ENCODE data around the gene YWHAB. TPM values are rescaled to one million over a fixed set of nuclear protein-coding genes. Genes with fewer than 3 reads are reported as not detected.

Gene YWHAB
- total RNA-seq, 1 experiment from 2014 or later = 95.5 TPM

DNA sequence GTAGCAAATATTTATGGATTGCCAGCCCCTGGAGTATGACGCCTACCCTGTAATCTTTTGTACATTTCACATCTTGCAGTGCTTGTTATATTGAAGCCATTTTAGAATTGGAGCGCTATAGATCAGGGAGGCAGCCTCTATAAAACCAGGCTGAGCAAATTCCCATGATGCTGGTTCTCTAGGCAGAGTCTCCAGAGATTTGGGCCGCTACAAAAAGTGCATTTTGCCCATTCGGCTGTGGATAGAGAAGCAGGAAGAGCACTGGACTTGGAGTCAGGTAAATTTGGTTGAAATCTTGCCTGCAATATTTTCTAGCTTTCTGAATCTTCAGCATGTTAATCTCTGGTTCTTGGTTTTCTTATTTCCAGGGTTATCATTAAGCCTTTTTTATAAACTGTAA is 2.0 kb downstream of the YWHAB start:
- Histone ChIP-seq H3K27ac (no peak overlapping the region), H3K36me3 (peaks cover 59% of the 10 kb centered on the region), H3K4me1 (replicated peaks) (peaks cover 15% of the 10 kb centered on the region), H3K4me3 (peak overlapping the region; percentile 93), H3K27me3 (replicated peaks) (no peaks in the 10 kb centered on the region), H3K9me3 (replicated peaks) (no peaks in the 10 kb centered on the region)
- DNase-seq (ENCODE audit: low read depth in 1 of 2, low spot score in 2 of 2) = no peak

DNA sequence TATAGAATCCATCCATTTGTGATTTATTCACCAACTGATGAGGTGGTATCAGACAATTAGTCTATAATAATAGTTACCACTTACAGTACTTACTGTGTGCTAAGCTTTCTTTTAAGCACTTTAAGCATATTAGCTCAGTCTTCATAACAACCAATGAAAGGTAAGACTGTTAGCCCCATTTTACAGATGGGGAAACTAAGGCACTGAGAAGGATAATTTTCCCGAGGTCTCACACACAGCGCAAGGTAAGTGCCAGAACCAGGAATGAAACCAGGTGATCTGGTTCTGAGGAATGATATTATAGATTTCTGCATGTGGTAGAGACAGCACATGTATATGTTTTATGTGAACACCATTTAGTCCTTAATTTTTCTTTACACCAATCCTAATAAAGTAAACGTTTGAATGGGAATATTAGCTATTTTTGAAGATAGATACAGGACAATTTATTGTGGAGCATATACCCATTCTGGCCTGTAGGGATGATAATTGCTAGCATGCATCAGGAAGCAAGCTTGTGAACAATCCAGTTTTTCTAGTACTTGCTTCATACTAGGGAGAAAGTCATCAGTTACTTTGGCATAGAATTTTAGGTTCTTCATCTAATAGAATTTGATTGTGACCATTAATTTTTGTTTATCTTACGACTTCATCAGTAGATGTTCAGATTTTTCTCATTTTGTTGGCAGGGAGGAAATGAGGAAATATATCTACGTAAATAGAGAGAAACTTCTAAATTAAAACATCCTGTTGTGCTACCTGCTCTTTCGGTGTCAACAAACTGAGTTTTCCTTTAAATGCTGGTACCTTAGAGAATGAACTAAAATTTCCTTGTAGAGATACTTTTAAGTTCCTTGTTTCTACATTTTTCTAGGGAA is 3.0 kb downstream of the YWHAB start:
- Histone ChIP-seq H3K27ac (no peak overlapping the region), H3K4me3 (no peak overlapping the region), H3K36me3 (peaks cover 62% of the 10 kb centered on the region), H3K9me3 (replicated peaks) (no peaks in the 10 kb centered on the region), H3K27me3 (replicated peaks) (no peaks in the 10 kb centered on the region), H3K4me1 (replicated peaks) (peaks cover 15% of the 10 kb centered on the region)
- DNase-seq (ENCODE audit: low read depth in 1 of 2, low spot score in 2 of 2) = no peak

DNA sequence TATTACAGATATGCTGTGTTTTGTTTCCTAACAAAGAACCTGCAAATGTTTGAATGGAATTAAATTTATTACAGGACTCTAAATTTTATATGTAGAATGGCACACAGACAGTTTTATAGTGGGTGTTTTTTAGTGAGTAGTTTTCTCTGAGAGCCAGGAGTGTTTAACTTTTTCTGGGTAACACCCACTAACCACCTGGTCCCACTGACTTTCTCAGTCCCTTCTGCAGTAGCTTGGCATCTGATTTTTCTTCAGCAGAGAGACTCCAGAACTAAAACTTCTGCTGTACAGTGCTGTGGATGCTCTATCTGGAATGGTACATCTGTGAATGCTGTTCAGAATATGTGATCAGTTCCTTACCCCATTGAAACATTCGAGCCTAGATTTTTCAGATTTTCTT is 6.3 kb downstream of the YWHAB start:
- peaks cover 8% of the 10 kb centered on the region for H3K4me1 ChIP-seq (replicated peaks)
- no peaks in the 10 kb centered on the region for H3K27me3 ChIP-seq (replicated peaks)
- H3K36me3 ChIP-seq = peaks cover 68% of the 10 kb centered on the region
- no peaks in the 10 kb centered on the region for H3K9me3 ChIP-seq (replicated peaks)
- no peak overlapping the region for H3K27ac ChIP-seq
- H3K4me3 ChIP-seq = no peak overlapping the region
- DNase-seq (ENCODE audit: low read depth in 1 of 2, low spot score in 2 of 2) = no peak

DNA sequence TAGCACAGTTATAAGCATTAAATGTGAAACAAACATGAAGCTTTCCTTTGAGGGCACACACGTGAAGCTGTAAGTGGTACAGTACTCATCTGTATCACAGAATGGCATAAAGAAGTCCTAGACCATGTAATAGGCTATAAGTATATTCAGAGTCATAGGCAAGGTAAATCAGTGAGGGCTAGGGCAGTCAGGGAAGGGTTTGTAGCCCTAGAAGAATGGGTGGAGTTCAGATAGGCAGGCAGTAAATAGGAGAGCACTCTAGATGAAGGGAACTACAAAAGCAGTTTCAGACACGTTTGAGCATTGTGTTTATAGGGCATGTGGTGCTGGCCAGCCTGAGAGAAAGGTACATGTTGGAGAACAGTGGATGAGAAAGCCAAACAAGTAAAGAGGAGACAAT is 9.5 kb downstream of the YWHAB start:
- Histone ChIP-seq H3K4me3 (no peak overlapping the region), H3K27ac (no peak overlapping the region), H3K36me3 (peaks cover 47% of the 10 kb centered on the region), H3K4me1 (replicated peaks) (no peaks in the 10 kb centered on the region), H3K9me3 (replicated peaks) (no peaks in the 10 kb centered on the region), H3K27me3 (replicated peaks) (no peaks in the 10 kb centered on the region)
- DNase-seq (ENCODE audit: low read depth in 1 of 2, low spot score in 2 of 2) = no peak

DNA sequence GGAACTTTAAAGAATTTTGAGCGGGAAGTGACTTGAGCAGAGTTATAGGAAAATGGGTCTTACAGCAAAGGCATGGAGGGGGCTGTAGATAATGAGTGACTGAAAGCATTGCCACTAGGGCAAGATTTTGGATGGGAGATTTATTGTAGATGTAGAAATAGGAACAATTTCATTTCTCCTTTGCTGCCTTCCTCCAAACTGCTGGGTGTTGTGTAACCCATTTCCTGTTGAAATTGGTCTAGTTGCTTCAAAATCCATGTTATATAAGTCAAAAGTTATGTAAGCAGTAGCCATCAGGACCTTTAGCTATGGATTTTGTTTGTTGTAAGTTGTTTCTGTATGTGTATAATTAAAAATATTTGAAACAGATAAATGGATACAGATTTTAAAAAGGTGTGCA is 11.1 kb downstream of the YWHAB start:
- Histone ChIP-seq H3K9me3 (replicated peaks) (no peaks in the 10 kb centered on the region), H3K36me3 (peaks cover 53% of the 10 kb centered on the region), H3K4me3 (no peak overlapping the region), H3K4me1 (replicated peaks) (no peaks in the 10 kb centered on the region), H3K27me3 (replicated peaks) (no peaks in the 10 kb centered on the region), H3K27ac (no peak overlapping the region)
- DNase-seq (ENCODE audit: low read depth in 1 of 2, low spot score in 2 of 2) = no peak

DNA sequence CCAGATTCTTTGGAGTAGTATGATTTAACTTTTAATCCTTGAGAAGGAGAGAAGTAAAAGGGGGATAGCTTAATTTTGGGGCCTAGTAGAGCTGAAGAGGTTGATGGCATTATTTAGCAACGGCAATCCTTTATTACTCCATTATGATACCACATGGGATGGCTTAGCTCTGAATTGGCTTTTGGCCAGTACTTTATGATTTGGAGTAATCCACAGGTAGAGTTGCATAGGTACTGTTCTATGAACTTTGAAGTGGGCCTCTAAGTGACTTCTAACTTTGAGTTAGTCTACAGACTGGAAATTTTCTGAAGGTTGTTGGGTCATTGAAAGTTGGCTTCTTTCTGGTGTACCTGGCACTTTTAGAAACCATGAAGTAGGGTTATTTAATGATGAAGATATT is 11.6 kb downstream of the YWHAB start:
- no peak for DNase-seq (ENCODE audit: low read depth in 1 of 2, low spot score in 2 of 2)
- Histone ChIP-seq H3K27ac (no peak overlapping the region), H3K36me3 (peaks cover 53% of the 10 kb centered on the region), H3K9me3 (replicated peaks) (no peaks in the 10 kb centered on the region), H3K27me3 (replicated peaks) (no peaks in the 10 kb centered on the region), H3K4me1 (replicated peaks) (no peaks in the 10 kb centered on the region), H3K4me3 (no peak overlapping the region)

DNA sequence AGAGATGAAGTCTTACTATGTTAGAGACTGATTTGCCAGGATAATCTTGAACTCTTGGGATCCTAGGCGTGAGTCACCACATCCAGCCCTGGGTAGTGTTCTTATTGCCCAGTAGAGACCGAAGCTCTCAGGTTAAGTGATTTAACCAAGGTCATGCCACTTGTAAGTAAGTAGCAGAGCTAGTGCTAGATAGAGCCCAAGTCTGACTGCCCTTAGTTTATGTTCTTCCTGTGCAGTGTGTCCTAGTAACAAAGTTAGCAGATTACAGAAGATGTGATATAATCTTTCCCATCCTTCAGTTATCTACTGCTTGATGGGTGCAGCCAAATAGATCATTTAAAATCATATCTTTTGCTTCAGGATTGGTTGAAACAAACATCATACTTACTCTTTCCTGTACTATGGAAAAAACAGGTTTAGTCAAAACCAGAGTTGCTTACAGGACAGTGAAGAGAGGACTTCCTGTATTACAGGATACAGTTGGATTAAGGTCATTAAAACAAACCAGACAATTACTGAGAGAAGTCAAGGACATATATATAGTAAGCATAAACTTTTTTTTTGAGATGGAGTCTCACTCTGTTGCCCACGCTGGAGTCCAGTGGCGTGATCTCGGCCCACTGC is 14.8 kb downstream of the YWHAB start:
- H3K4me1 ChIP-seq (replicated peaks) = no peaks in the 10 kb centered on the region
- no peak for DNase-seq (ENCODE audit: low read depth in 1 of 2, low spot score in 2 of 2)
- no peaks in the 10 kb centered on the region for H3K27me3 ChIP-seq (replicated peaks)
- peaks cover 70% of the 10 kb centered on the region for H3K36me3 ChIP-seq
- H3K9me3 ChIP-seq (replicated peaks) = no peaks in the 10 kb centered on the region
- no peak overlapping the region for H3K4me3 ChIP-seq
- no peak overlapping the region for H3K27ac ChIP-seq

DNA sequence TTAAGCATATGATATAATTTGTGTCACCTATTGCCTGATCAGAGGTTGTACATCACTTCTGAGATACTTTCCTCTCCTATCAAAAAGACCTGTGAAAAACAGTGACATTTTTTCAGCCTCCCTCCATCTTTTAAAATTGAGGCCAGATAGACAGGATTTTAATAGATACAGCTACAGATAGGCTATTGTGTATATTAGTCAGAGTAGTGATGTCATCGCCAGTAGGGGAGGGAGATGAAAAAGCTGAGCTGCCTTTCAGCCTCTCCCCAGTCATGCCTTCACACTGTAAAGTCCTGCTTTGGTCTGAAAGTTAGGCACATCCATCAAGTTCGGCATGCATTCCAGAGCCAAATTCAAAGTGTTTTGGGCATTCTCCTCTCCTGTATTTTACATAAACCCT is 16.5 kb downstream of the YWHAB start:
- Histone ChIP-seq H3K27me3 (replicated peaks) (no peaks in the 10 kb centered on the region), H3K36me3 (peaks cover 80% of the 10 kb centered on the region), H3K27ac (no peak overlapping the region), H3K4me3 (no peak overlapping the region), H3K4me1 (replicated peaks) (no peaks in the 10 kb centered on the region), H3K9me3 (replicated peaks) (no peaks in the 10 kb centered on the region)
- no peak for DNase-seq (ENCODE audit: low read depth in 1 of 2, low spot score in 2 of 2)

DNA sequence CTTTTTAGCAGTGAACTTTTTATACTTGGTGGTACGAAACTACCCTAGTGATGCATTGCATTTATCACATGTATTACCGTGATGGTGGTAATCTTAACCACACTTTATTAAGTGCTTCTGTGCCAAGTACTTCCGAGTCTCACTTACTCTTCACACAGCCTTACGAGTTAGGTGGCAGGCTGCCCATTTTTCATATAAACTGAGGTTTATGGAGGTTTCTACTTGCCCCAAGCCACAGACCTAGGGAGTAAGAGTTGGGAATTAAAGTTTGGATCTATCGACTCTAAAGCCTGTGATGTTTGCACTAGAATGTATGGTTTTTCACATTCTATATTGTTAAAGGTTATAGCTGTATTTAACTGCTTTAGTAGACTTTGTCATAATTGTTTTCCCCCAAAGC is 18.9 kb downstream of the YWHAB start:
- H3K9me3 ChIP-seq (replicated peaks) = no peaks in the 10 kb centered on the region
- no peaks in the 10 kb centered on the region for H3K27me3 ChIP-seq (replicated peaks)
- H3K27ac ChIP-seq = no peak overlapping the region
- H3K36me3 ChIP-seq = peaks cover 90% of the 10 kb centered on the region
- no peak for DNase-seq (ENCODE audit: low read depth in 1 of 2, low spot score in 2 of 2)
- no peak overlapping the region for H3K4me3 ChIP-seq
- H3K4me1 ChIP-seq (replicated peaks) = peaks cover 2% of the 10 kb centered on the region; the same call in 1 of the 2 replicates

DNA sequence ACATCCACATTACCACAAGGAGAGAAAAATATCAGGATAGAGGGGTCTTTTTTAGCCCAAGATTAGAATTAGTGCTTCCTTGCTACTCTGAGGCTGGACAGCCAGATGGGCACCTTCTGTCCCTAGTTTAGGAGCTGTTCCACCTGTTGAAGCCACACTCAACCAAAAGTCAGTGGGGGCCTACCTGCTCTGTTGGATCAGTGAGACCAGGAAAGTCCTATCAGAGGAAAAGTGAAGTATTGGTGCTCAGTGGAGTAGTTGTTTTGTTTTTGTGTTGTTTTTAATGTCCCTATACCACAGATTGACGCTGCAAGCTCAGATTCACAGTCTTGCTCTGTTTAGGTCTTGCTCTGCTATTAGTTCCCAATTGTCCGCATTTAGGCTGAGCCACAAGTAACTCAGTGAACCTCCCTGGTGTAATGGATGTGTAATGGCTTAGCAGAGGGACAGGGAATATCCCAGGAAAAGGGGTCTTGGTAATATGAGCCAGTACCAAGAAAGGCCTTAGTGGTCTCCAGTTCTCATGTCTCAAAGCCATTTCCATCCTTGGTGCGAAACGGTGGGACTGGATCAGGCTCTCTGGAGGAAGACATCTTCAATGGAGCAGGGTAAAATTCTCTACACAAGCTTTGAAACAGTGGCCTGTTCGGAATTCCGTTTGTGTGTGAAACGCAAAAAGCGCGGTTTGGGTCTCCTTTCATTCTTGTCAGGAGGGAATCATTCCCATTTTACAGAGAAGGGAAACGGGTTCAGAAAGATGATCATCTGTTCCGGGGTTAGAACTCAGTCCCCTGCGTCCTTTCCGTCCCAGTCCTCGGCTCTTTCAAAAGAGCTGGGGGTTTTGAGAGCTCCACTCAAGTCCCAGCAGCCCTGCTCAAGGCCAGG is 23.7 kb downstream of the YWHAB start:
- peak in 1 of 2 experiments; percentile 29 for DNase-seq (ENCODE audit: low read depth in 1 of 2, low spot score in 2 of 2)
- Histone ChIP-seq H3K9me3 (replicated peaks) (no peaks in the 10 kb centered on the region), H3K27me3 (replicated peaks) (no peaks in the 10 kb centered on the region), H3K4me3 (peak overlapping the region; percentile 75), H3K36me3 (peaks cover 56% of the 10 kb centered on the region), H3K27ac (no peak overlapping the region), H3K4me1 (replicated peaks) (peaks cover 16% of the 10 kb centered on the region)

DNA sequence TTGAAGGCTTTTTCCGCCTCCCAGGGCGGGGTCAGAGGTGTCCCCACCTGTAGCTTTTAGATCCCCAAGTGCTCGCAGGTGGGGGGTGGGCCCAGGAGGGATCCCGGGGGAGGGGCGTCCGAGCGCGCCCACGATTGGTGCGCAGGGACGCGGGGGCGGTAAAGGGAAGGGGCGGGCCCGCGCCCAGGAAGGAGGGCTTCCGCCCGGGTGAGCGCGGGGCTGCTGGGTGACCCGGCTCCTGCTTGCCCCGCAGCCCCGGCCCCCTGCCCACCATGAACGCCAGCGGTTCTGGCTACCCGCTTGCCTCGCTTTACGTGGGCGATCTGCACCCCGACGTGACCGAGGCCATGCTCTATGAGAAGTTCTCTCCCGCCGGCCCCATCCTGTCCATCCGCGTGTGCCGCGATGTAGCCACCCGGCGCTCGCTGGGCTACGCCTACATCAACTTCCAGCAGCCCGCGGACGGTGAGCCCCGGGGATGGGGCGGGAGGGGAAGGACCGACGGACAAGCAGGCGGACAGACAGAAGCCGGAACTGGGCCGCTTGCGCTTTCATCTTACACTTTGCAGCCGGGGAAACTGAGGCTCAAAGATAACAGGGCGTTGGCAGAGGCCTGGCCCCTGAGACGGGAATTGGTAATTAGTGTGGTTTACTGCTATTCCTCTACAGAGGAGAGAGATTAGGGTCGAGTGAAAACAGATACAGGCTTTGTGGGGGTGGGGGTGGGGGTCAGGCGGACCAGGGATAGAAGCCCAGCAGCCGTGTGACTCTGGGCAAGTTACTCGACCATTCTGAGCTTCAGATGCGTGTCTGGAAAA is 24.6 kb downstream of the YWHAB start, which contains the start of gene PABPC1L:
TSS of gene PABPC1L (plus strand) at position 189 of the 818 bp plus-strand sequence. CDS start at position 273, 84 bp downstream.
- Histone ChIP-seq H3K9me3 (replicated peaks) (no peaks in the 10 kb centered on the region), H3K27ac (0 out of 2 replicates have a peak within 1 kb of the TSS, but pooled peaks have one; percentile 22), H3K27me3 (replicated peaks) (no peaks in the 10 kb centered on the region), H3K4me1 (replicated peaks) (peaks cover 16% of the 10 kb centered on the region), H3K36me3 (peaks cover 56% of the 10 kb centered on the region), H3K4me3 (peak within 1 kb of the TSS; percentile 75)
- DNase-seq (ENCODE audit: low read depth in 1 of 2, low spot score in 2 of 2) = peak; percentile 66 to 72

DNA sequence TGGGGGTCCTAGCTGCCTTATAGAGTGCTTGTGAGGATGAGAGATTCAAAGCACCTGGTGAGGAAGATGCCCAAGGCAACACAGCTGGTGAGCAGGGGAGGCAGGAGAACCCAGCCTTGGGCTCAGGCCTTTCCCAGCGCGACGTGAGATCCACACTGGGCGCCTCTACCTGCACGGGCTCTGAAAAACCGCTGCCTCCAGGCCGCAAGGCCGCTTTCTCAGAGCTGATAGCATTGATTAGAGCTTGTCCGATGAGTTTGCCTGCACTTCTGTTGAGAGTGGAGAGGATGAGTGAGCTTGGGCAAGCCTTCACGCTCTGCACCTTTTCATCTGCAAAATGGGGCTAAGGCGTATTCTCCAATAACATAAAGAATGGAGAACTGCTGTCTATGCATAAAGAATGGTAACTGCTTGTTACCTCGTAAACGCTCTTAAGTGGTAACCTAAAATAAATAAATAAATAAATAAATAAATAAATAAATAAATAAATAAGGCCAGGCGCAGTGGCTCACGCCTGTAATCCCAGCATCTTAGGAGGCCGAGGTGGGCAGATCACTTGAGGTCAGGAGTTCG is 25.3 kb downstream of the YWHAB start:
- Histone ChIP-seq H3K36me3 (peaks cover 51% of the 10 kb centered on the region), H3K9me3 (replicated peaks) (no peaks in the 10 kb centered on the region), H3K4me3 (peak overlapping the region; percentile 75), H3K27me3 (replicated peaks) (no peaks in the 10 kb centered on the region), H3K4me1 (replicated peaks) (peaks cover 16% of the 10 kb centered on the region), H3K27ac (no peak overlapping the region)
- no peak for DNase-seq (ENCODE audit: low read depth in 1 of 2, low spot score in 2 of 2)

Data from SJSA1 (cell line).